ENCODE results near the gene FBLN2.

The FBLN2 gene

DNA sequence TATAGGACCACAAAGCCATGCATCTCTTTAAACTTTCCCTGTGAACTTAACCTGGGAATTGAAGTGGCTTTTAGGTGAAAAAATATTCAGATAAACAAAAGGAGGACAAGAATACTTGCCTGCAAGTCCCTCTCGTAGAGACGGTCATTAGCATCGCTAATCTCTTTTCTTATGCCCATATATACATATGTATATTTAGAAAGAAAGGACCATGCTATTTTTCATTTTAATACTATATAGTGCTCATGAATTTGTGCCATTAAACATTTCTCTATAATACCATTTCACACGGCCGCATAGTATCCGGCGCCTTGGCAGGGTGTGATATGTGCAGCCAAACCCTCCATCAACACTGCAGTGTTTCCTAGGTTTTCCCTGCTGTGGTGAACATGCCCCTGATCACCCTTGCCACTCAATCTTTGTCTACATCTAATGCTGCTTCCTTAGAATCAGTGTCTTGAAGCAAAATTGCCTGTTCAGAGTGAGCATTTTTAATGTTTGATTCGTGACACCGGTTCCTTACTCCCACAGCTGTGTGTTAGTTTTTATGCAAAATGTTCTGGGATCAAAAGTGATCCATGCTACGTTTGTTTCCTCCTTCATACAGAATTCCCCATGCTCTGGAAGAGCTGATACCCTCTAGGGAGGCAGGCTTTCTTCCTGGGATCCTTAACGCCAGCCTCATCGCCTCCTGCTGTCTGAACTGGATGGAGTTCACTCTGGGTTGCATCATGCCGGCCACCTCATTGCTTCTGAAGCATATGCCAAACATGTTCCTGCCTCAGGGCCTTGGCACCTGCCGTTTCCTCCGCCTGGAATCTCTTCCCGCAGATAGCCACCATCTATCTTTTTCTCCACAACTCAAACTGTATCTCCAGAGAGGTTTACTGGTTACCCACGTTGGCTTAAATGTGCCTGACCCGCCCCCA lies 118.1 kb downstream of the FBLN2 start:
- H3K27ac Mint-ChIP-seq: no peak overlapping the region
- H3K9me3 Mint-ChIP-seq: no peaks in the 10 kb centered on the region
- peaks cover 34% of the 10 kb centered on the region for H3K27me3 Mint-ChIP-seq (ENCODE audit: low read depth, poor library complexity)

DNA sequence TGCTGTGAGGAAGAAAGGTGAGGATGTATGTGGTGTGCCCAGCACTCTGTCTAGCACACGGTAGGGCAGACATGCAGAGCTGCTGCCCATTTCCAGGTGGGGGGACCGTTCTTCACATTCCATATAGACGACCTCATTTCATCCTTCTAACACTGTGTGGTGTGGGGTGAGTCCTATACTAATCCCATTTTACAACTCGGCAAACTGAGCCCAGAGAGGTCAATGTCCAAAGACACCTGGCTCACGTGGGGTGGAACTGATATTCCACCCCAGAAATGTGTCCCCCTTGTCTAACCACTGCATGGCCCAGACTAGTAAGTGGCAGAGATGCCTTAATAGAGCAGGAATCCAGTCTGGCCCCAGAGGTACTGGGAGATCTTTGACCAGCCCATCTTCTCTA lies 119.2 kb downstream of the FBLN2 start:
- Mint-ChIP-seq H3K4me3 (no peak overlapping the region), H3K9me3 (no peaks in the 10 kb centered on the region), H3K27ac (no peak overlapping the region), H3K4me1 (no peaks in the 10 kb centered on the region), H3K36me3 (ENCODE audit: low read depth) (no peaks in the 10 kb centered on the region), H3K27me3 (ENCODE audit: low read depth, poor library complexity) (peaks cover 39% of the 10 kb centered on the region)
- TF ChIP-seq, protein P1, sequence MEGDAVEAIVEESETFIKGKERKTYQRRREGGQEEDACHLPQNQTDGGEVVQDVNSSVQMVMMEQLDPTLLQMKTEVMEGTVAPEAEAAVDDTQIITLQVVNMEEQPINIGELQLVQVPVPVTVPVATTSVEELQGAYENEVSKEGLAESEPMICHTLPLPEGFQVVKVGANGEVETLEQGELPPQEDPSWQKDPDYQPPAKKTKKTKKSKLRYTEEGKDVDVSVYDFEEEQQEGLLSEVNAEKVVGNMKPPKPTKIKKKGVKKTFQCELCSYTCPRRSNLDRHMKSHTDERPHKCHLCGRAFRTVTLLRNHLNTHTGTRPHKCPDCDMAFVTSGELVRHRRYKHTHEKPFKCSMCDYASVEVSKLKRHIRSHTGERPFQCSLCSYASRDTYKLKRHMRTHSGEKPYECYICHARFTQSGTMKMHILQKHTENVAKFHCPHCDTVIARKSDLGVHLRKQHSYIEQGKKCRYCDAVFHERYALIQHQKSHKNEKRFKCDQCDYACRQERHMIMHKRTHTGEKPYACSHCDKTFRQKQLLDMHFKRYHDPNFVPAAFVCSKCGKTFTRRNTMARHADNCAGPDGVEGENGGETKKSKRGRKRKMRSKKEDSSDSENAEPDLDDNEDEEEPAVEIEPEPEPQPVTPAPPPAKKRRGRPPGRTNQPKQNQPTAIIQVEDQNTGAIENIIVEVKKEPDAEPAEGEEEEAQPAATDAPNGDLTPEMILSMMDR (IDR thresholded peaks at IDR 0.05): no peak
- DNase-seq: no peak

More for the DNA sequence above, 118.1 kb downstream of the FBLN2 start:
- no peak overlapping the region for H3K4me3 Mint-ChIP-seq
- no peaks in the 10 kb centered on the region for H3K4me1 Mint-ChIP-seq
- TF ChIP-seq, protein P1 (IDR thresholded peaks at IDR 0.05): no peak
- H3K36me3 Mint-ChIP-seq (ENCODE audit: low read depth): no peaks in the 10 kb centered on the region
- DNase-seq: no peak

GRCh38 chr3:13669457-13669856 lies 120.5 kb downstream of the FBLN2 start:
- DNase-seq: no peak
- H3K4me3 Mint-ChIP-seq: no peak overlapping the region
- TF ChIP-seq, protein P1 (IDR thresholded peaks at IDR 0.05): no peak
- H3K9me3 Mint-ChIP-seq: no peaks in the 10 kb centered on the region
- no peak overlapping the region for H3K27ac Mint-ChIP-seq
- H3K27me3 Mint-ChIP-seq (ENCODE audit: low read depth, poor library complexity): peaks cover 45% of the 10 kb centered on the region
- no peaks in the 10 kb centered on the region for H3K4me1 Mint-ChIP-seq
- no peaks in the 10 kb centered on the region for H3K36me3 Mint-ChIP-seq (ENCODE audit: low read depth)

DNA sequence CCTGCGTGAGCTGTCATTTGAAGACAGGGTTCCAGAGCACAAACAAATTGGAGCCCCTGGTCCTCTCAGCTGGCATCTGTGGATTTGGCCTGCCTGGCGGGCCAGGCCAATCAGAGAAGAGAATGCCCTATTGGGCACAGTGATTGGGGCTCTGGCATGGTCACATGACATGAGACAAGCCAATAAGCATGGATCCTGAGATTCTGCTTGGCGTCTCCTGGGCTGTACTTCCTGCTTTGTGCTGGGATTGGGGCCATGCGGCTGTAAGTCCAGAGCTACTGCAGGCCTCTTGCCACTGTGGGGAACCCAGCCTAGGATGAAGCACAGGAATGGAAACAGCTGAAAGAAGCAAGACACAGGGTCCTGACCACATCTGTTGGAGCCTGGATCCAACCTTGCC lies 121.4 kb downstream of the FBLN2 start:
- no peaks in the 10 kb centered on the region for H3K4me1 Mint-ChIP-seq
- no peak overlapping the region for H3K27ac Mint-ChIP-seq
- no peaks in the 10 kb centered on the region for H3K9me3 Mint-ChIP-seq
- TF ChIP-seq, protein P1 (IDR thresholded peaks at IDR 0.05): no peak
- no peak overlapping the region for H3K4me3 Mint-ChIP-seq
- no peak for DNase-seq
- H3K27me3 Mint-ChIP-seq (ENCODE audit: low read depth, poor library complexity): peaks cover 47% of the 10 kb centered on the region
- no peaks in the 10 kb centered on the region for H3K36me3 Mint-ChIP-seq (ENCODE audit: low read depth)

DNA sequence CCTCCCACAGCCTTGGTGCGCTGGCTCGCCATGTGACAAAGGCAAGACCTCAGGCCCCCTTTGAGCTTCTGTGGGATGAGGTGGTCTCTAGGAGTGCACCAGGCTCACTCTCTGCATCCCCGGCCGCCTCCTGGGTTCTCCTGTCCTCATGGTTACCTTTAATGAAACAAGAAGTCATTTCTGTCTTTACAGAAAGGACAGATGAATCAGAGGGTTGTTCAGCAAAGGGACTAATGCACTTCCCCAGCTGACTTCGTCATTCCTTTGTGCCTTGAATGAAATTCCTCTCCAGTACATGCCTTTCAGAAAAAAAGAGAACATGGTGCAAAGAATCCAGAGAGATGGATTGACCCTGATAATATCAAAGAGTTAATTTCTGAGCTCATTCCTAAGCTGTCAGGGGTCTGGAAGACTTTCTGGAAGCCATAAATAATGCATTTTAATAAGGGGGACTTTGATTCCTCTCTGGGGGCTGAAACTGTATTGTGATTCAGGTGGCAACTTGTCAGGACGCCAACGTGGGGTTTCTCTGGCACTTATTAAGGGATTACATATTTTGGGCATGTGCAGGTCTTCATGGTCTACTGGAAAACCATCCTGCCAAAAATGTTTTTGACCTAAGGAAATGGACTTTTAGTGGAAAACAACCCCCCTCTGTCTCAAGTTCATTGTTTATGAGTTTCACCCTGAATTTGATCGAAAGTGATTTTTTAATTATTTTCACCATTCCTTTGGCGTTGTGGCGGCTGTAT lies 122.7 kb downstream of the FBLN2 start:
- H3K27ac Mint-ChIP-seq: no peak overlapping the region
- H3K4me3 Mint-ChIP-seq: no peak overlapping the region
- no peak for DNase-seq
- no peaks in the 10 kb centered on the region for H3K9me3 Mint-ChIP-seq
- peaks cover 59% of the 10 kb centered on the region for H3K27me3 Mint-ChIP-seq (ENCODE audit: low read depth, poor library complexity)
- no peaks in the 10 kb centered on the region for H3K4me1 Mint-ChIP-seq
- H3K36me3 Mint-ChIP-seq (ENCODE audit: low read depth): no peaks in the 10 kb centered on the region
- TF ChIP-seq, protein P1 (IDR thresholded peaks at IDR 0.05): no peak

All from nephron progenitor cell (in vitro differentiated cells).